IMR-90 (cell line): ENCODE measurements around the gene NCOA3. TPM values are rescaled to one million over a fixed set of nuclear protein-coding genes. Genes with fewer than 3 reads are reported as not detected.

Experiments
- ATAC-seq: fragments of 200-7000 bp; cut with Tn5 transposase; 2 replicates; pipeline ENCODE4 v1.9.1; 2020; ENCODE audit warnings: low read depth, mild to moderate bottlenecking, moderate library complexity
- BruUV-seq: library from RNA; stranded (reverse); fragments of 400-500 nt; replicated peaks from 2 replicates; lab custom pipeline; 2021; lab: Mats Ljungman, UMichigan
- CTCF ChIA-PET: fragments of 300-600 bp; formaldehyde crosslinking; extraction: SDS; loops from one replicate; lab custom pipeline; 2021; ENCODE audit warnings: antibody characterized with exemption; lab: Yijun Ruan, JAX
- POLR2A ChIA-PET: fragments of 300-600 bp; sonication (Branson Sonifier 250); formaldehyde crosslinking; loops from one replicate; lab custom pipeline; 2022; ENCODE audit warnings: antibody characterized with exemption; ENCODE audit not compliant: unreplicated experiment; lab: Charles Lee
- DNase-seq: peaks from one replicate; pipeline ENCODE4 v3.0.0; 2013
- H2AFZ ChIP-seq: replicated peaks from 2 replicates; pipeline ENCODE3; 2013; ENCODE audit warnings: low read length, mild to moderate bottlenecking; ENCODE audit not compliant: poor library complexity
- H2AK5ac ChIP-seq: 2 replicates; pipeline ENCODE4 v1.6.1; 2013; ENCODE audit warnings: low read depth, low read length, inconsistent platforms
- H2AK9ac ChIP-seq: replicated peaks from 2 replicates; pipeline ENCODE3; 2013; ENCODE audit warnings: mild to moderate bottlenecking, low read depth, low read length, moderate library complexity; ENCODE audit not compliant: poor library complexity
- H2BK120ac ChIP-seq: 2 replicates; pipeline ENCODE4 v1.6.1; 2013; ENCODE audit warnings: low read depth, low read length, inconsistent platforms
- H2BK15ac ChIP-seq: 3 replicates; pipeline ENCODE4 v1.6.1; 2013; ENCODE audit warnings: low read depth, low read length, inconsistent platforms
- H2BK20ac ChIP-seq: 2 replicates; pipeline ENCODE4 v1.6.1; 2013; ENCODE audit warnings: low read depth, mild to moderate bottlenecking, inconsistent platforms, low read length, moderate library complexity
- H2BK5ac ChIP-seq: 2 replicates; pipeline ENCODE4 v1.6.1; 2013; ENCODE audit warnings: mild to moderate bottlenecking, low read depth, low read length, inconsistent platforms; ENCODE audit not compliant: poor library complexity, severe bottlenecking
- H3K14ac ChIP-seq: replicated peaks from 2 replicates; pipeline ENCODE4 v1.6.1; 2013; ENCODE audit warnings: low read depth, low read length, inconsistent platforms
- H3K18ac ChIP-seq: 2 replicates; pipeline ENCODE4 v1.6.1; 2013; ENCODE audit warnings: low read depth, low read length, control low read depth
- H3K23ac ChIP-seq: 2 replicates; pipeline ENCODE4 v1.6.1; 2013; ENCODE audit warnings: low read depth, low read length, inconsistent platforms
- H3K27ac ChIP-seq: 2 replicates; pipeline ENCODE4 v1.5.1; 2013; ENCODE audit warnings: mild to moderate bottlenecking, control low read depth, low read length; ENCODE audit not compliant: insufficient read depth
- H3K27me3 ChIP-seq: 2 replicates; pipeline ENCODE4 v1.6.1; 2013; ENCODE audit warnings: low read length; ENCODE audit not compliant: control insufficient read depth, insufficient read depth
- H3K36me3 ChIP-seq: 2 replicates; pipeline ENCODE4 v1.6.1; 2013; ENCODE audit warnings: low read length, mixed read lengths; ENCODE audit not compliant: control insufficient read depth, insufficient read depth
- H3K4ac ChIP-seq: 2 replicates; pipeline ENCODE4 v1.6.1; 2013; ENCODE audit warnings: low read depth, low read length, inconsistent platforms
- H3K4me1 ChIP-seq: 2 replicates; pipeline ENCODE4 v1.6.1; 2013; ENCODE audit warnings: low read length, mixed read lengths; ENCODE audit not compliant: control insufficient read depth, insufficient read depth
- H3K4me2 ChIP-seq: 2 replicates; pipeline ENCODE4 v1.6.1; 2013; ENCODE audit warnings: low read depth, mild to moderate bottlenecking, control low read depth, low read length, moderate library complexity
- H3K4me3 ChIP-seq: 2 replicates; pipeline ENCODE4 v1.5.1; 2013; ENCODE audit warnings: low read depth, mild to moderate bottlenecking, control low read depth, low read length, moderate library complexity; ENCODE audit not compliant: insufficient read depth
- H3K56ac ChIP-seq: 2 replicates; pipeline ENCODE4 v1.6.1; 2013; ENCODE audit warnings: low read length, inconsistent platforms; ENCODE audit not compliant: insufficient read depth; ENCODE audit errors: extremely low read depth
- H3K79me1 ChIP-seq, 2 experiments: 2 replicates each; pipeline ENCODE4 v1.6.1; 2013; ENCODE audit warnings: low read length in 2 of 2, inconsistent platforms in 1 of 2, low read depth in 1 of 2
- H3K9ac ChIP-seq: 2 replicates; pipeline ENCODE4 v1.6.1; 2013; ENCODE audit warnings: low read depth, low read length, control low read depth
- H3K9me1 ChIP-seq: 2 replicates; pipeline ENCODE4 v1.6.1; 2013; ENCODE audit warnings: low read length, inconsistent platforms; ENCODE audit not compliant: insufficient read depth
- H3K9me3 ChIP-seq: 2 replicates; pipeline ENCODE4 v1.6.1; 2013; ENCODE audit warnings: low read length; ENCODE audit not compliant: control insufficient read depth, insufficient read depth
- H4K20me1 ChIP-seq: 2 replicates; pipeline ENCODE4 v1.6.1; 2013; ENCODE audit warnings: low read length, inconsistent platforms; ENCODE audit not compliant: insufficient read depth
- H4K5ac ChIP-seq: 2 replicates; pipeline ENCODE4 v1.6.1; 2013; ENCODE audit warnings: mild to moderate bottlenecking, low read depth, low read length, control low read depth
- H4K8ac ChIP-seq, 2 experiments: 2 replicates each; pipeline ENCODE4 v1.6.1; 2013; ENCODE audit warnings: low read depth in 2 of 2, low read length in 2 of 2, control low read depth in 1 of 2, inconsistent platforms in 1 of 2
- H4K91ac ChIP-seq: 2 replicates; pipeline ENCODE4 v1.6.1; 2013; ENCODE audit warnings: low read depth, low read length, inconsistent platforms; ENCODE audit not compliant: insufficient read depth
- MAZ ChIP-seq: IDR thresholded peaks from 2 replicates; pipeline ENCODE4 v1.6.1; 2012; ENCODE audit warnings: low read depth, mild to moderate bottlenecking, low read length, improper control_type of control experiment, moderate library complexity, borderline replicate concordance
- MXI1 ChIP-seq: IDR thresholded peaks from 2 replicates; pipeline ENCODE4 v1.6.1; 2012; ENCODE audit warnings: low read depth, mild to moderate bottlenecking, low read length, moderate library complexity, borderline replicate concordance
- USF2 ChIP-seq: fragments of 150-350 bp; IDR thresholded peaks from 2 replicates; pipeline ENCODE4 v1.6.1; 2017; ENCODE audit warnings: mild to moderate bottlenecking, antibody characterized with exemption, low read length, low read depth
- WGBS, 2 experiments: methylation state at CpG; one replicate each; pipeline versions ENCODE4 v1.1.5 to v1.1.7; 2013; ENCODE audit warnings: missing lambda C conversion rate in 2 of 2; ENCODE audit not compliant: insufficient read length in 1 of 2; ENCODE audit errors: extremely low coverage in 2 of 2; 5-methylcytosine and 5-hydroxymethylcytosine counted together
- dilution Hi-C: fragments of 300-500 bp; cut with HindIII; formaldehyde crosslinking; loops from one replicate; pipeline ENCODE4 v1.14.3; 2018; ENCODE audit warnings: low sequenced_read_pairs; ENCODE audit not compliant: unreplicated experiment
- in situ Hi-C: fragments of 300-500 bp; cut with MboI; formaldehyde crosslinking; loops from 3 replicates; pipeline ENCODE4 v1.14.3; 2019; ENCODE audit warnings: low sequenced_read_pairs, inconsistent platforms, mixed read lengths
- intact Hi-C: fragments of 100-400 bp; cut with micrococcal nuclease; formaldehyde crosslinking; loops from 2 replicates; pipeline ENCODE4 v1.10.0; 2022
- polyA plus RNA-seq, 3 experiments: library from polyadenylated mRNA; depleted of rRNA; stranded (reverse); fragments of >200 nt; gene quantifications; 2 replicates each; pipeline ENCODE4 v1.2.3, GENCODE V29; 2012; ENCODE audit warnings: low replicate concordance in 1 of 3
- total RNA-seq: library from RNA; depleted of rRNA; stranded (reverse); fragments of >200 nt; gene quantifications from 2 replicates; pipeline ENCODE4 v1.2.3, GENCODE V29; 2012

Gene NCOA3
- total and polyA plus RNA-seq, 2 of the 4 experiments (the other 2 are of a cell fraction) = 8.8 to 29.0 TPM

GRCh38 chr20:47464380-47465101 lies 37.1 kb upstream of the NCOA3 start (continued):
- TF ChIP-seq MXI1 = peak; percentile 91; the same call in 1 of the 2 replicates

GRCh38 chr20:47465335-47466090 lies 36.2 kb upstream of the NCOA3 start:
- Histone ChIP-seq H4K8ac (no peak overlapping the region), H3K4me3 (no peak overlapping the region), H3K18ac (no peak overlapping the region), H3K4me1 (peaks cover 3% of the 10 kb centered on the region; the same call in 1 of the 2 replicates), H2AK9ac (no peak overlapping the region), H3K56ac (no peak overlapping the region), H4K5ac (no peak overlapping the region), H3K27ac (no peak overlapping the region), H2AK5ac (0 out of 2 replicates have a peak overlapping the region, but pooled peaks have one; percentile 38), H4K91ac (no peak overlapping the region), H3K9ac (no peak overlapping the region), H3K79me1 (no peaks in the 10 kb centered on the region), H3K4ac (no peak overlapping the region), H2BK120ac (no peak overlapping the region), H3K23ac (no peak overlapping the region), H3K14ac (no peak overlapping the region), H2BK20ac (0 out of 2 replicates have a peak overlapping the region, but pooled peaks have one; percentile 1), H3K9me1 (no peaks in the 10 kb centered on the region), H2BK5ac (no peak overlapping the region), H3K36me3 (no peaks in the 10 kb centered on the region), H2AFZ (no peak overlapping the region), H4K20me1 (no peaks in the 10 kb centered on the region), H3K9me3 (no peaks in the 10 kb centered on the region), H3K27me3 (no peaks in the 10 kb centered on the region), H3K4me2 (no peak overlapping the region), H2BK15ac (no peak overlapping the region; the same call in 2 of the 3 replicates)
- no TSS peak for BruUV-seq
- CTCF ChIA-PET = no interaction called here
- TF ChIP-seq USF2 = 0 out of 2 replicates have a peak, but pooled peaks have one; percentile 6
- TF ChIP-seq MAZ = no peak
- intact Hi-C loops = no loop called here
- in situ Hi-C loops = no loop called here
- dilution Hi-C loops = no loop called here
- ATAC-seq (no peak), DNase-seq (no peak)
- WGBS, 2 experiments = 80% methylated on average over 1 of the region's 16 CpGs; no CpG with 5 or more reads in 1 of the 2 experiments
- POLR2A ChIA-PET = no interaction called here
